Measurements from ENCODE around the gene COMMD2. TPM values are rescaled to one million over a fixed set of nuclear protein-coding genes. Genes with fewer than 3 reads are reported as not detected.

COMMD2 gene
- total RNA-seq, 1 donor from 2014 or later = 35.8 TPM

DNA sequence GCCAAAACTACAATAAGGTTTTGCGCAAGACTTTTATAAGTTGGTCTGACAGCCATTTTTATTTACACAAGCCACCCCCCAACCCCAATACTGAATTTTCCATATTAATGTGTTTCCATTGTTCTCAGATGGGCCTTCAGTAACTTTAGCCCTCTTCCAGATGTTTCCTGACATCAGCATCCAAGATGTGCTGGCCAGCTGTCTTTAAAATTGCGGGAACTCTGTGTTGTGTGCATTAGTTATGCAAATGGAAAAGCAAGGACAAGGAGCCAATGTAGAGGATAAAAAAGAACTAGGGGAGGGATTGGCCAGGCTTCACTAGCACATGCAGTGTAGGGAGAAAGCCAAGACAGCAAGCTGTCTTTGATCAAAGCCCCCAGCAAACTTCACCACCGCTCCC lies 45.4 kb downstream of the COMMD2 start:
- intact Hi-C loops (cut with micrococcal nuclease) = no loop called here

DNA sequence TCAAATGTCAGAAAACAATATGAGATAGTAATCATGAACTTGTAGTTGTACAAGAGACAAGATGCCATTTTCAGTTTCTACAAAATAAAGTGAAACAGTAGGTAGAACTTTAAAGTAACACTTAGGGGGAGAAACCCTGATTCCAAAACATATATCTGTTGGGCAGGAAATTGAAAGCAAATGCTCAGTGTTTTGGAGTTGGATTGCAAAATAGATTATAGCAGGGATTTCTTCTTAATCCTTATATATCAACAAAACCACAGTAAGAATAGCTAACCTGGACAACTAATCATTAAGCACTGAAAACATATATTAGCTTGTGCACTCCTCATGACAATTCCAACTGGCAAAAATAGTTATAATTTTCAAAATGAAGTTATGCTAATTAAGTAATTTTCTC lies 46.9 kb downstream of the COMMD2 start:
- intact Hi-C loops (cut with micrococcal nuclease) = no loop called here

DNA sequence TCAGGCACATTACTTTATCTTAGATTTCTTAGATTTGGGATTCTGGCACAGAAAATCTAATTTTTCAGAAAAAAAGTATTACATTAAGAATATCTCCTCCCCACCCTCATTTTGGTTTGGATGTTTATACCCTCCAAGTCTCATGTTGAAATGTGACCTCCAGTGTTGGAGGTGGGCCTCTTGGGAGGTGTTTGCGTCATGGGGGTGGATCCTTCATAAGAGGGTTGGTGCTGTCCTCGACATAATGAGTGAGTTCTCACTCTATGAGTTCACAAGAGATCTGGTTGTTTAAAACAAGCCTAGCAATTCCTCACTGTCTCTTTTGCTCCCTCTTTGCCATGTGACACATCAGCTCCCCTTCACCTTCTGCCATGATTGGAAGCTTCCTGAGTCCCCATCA lies 48.8 kb downstream of the COMMD2 start:
- intact Hi-C loops (cut with micrococcal nuclease) = loop anchor here (1.0 to 5.0 kb wide), 4 partner anchors 13 to 131 kb away; partner anchors contain the start of genes COMMD2 and WWTR1

DNA sequence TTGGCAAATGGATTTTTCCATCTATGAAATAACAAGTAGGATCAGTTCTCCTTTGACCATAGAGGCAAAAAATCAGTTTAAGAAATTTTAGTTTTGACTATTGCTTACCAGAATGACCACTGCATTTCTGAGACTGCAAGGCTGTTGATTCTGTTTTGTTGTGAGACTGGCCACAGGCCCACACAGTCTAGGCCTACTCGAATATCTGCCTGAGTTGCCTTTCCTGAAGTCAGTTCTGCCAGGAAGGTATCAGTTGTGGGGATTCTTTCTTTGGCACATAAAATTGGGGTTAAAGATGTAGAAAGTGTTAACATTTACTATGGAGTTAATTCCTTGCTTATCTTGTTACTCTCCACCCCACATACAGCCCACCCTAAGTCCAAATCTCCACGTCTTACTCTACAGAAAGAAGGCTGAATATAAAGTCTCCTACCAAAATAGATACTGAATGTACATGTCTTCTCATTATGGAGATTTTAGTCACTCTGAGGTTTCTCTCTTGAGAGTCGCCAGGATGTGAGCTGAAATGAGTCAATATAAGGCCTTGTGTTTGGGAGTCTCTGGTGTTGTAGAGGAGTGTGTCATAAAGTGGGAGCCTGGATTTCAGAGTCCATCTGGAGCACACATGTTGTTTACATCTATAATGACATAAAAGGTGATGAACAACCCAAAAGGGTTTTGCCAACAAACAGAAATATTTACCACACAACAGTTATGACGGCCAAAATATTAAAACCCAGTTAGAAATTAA lies 49.4 kb downstream of the COMMD2 start:
- intact Hi-C loops (cut with micrococcal nuclease) = loop anchor here (1.0 to 5.0 kb wide), 4 partner anchors 14 to 131 kb away; partner anchors contain the start of genes COMMD2 and WWTR1

DNA sequence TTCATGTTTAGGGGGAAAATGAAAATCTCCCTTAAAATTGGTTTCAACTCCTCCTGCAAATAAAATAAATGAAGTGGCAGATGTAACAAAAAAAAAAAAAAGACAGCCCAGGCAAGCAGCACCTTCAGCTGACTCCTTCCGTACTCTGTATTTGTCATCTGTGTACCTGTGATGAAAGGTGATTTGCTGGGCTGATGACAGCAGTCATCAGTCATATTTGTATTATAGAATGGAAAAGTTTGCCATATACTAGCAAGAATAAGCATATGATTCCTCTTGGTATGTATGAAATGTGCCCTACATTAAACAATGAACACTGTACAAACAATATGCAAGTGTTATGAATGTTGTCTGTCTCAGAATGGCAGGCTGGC lies 50.3 kb downstream of the COMMD2 start:
- intact Hi-C loops (cut with micrococcal nuclease) = loop anchor here (2.0 to 5.0 kb wide), 3 partner anchors 15 to 130 kb away; partner anchors contain the start of gene WWTR1

DNA sequence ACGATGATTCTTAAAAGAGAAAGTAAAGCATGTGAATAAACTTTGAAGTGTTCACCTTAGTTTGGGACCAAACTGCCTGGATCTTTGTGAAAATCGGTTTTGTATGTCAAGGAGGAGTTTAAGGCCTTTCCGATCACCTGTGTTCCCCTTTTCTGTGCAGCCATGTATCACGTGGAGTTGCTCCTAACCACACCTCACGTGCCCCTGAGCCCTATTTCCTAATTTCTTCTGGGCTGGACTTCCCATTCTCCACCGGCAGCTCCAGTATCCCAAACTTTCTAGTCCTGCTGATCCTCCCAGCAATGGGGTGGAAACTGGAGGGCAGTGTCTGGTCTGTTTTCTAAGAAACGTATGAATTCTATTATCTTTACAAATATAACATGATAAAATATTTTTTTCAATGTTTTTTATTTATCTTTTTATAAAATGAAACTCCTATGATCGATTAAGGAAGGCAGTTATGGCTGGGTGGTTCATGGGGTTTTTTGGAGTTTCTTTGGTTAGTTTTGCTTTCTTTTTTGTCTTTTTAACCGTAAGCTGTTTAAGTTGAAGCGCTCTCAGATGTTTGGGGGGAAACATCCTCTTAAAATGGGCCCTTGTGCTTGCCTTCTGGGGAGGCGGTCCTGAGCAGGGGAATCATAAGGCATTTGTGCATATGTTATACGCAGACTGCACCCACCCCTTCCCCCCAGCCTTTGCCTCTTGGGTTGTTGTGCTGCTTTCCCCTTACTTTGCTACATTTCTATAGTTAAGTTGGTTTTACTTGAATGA lies 50.9 kb downstream of the COMMD2 start:
- intact Hi-C loops (cut with micrococcal nuclease) = loop anchor here (5.0 kb wide), 1 partner anchor 129 kb away; no protein-coding TSS in a partner anchor

Other genes starting within 250 kb of the COMMD2 start
- 0.76 and 1.1 TPM in 2 replicates for gene WWTR1, start 94.5 kb downstream of the COMMD2 start, total RNA-seq
- gene ANKUB1, start 40.1 kb upstream of the COMMD2 start, total RNA-seq = not detected in 2 replicates
- gene RNF13, start 60.7 kb upstream of the COMMD2 start, total RNA-seq = 39.3 and 45.9 TPM in 2 replicates
- 0.59 and 0.61 TPM in 2 replicates for gene PFN2, start 218.4 kb upstream of the COMMD2 start, total RNA-seq

Measured in T-helper 1 cell treated with Interleukin-12 subunit alpha and Interleukin-12 subunit beta and Interleukin-4 antibody, amounts not matched to agents 30 ng/mL and 1 ng/mL, for 36 hours (primary cell).